Activated CD4-positive, alpha-beta T cell treated with anti-CD3 and anti-CD28 coated beads for 4 hours (primary cell): ENCODE measurements around the gene PTGES.

Source experiments
- DNase-seq, 2 donors: peaks; one replicate each; pipeline ENCODE4 v3.0.0-alpha.2; 2020

PTGES gene

GRCh38 chr9:129740666-129741464 lies 12.0 kb downstream of the PTGES start:
- no peak for DNase-seq

GRCh38 chr9:129740174-129740573 lies 12.7 kb downstream of the PTGES start:
- DNase-seq = no peak

DNA sequence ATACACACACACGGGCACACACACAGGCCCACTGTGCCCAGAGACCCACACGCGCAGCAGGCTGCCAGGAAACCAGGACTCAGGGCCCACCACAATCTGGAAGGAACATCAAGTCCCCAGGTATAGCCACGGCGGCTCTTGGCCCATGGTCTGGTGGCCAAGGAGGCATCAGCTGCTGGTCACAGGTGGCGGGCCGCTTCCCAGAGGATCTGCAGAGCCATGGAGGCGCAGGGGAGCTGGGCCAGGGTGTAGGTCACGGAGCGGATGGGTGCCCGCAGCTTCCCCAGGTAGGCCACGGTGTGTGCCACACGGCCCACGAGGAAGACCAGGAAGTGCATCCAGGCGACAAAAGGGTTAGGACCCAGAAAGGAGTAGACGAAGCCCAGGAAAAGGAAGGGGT lies 13.4 kb downstream of the PTGES start:
- DNase-seq = no peak

GRCh38 chr9:129737479-129738274 lies 15.2 kb downstream of the PTGES start:
- DNase-seq = peak; percentile 84 to 90

- no peak for DNase-seq
Observed at GRCh38 chr9:129736334-129736733, 16.5 kb downstream of the PTGES start.

GRCh38 chr9:129735546-129735945 lies 17.3 kb downstream of the PTGES start:
- no peak for DNase-seq

GRCh38 chr9:129733632-129733953 lies 19.2 kb downstream of the PTGES start:
- DNase-seq = no peak

DNA sequence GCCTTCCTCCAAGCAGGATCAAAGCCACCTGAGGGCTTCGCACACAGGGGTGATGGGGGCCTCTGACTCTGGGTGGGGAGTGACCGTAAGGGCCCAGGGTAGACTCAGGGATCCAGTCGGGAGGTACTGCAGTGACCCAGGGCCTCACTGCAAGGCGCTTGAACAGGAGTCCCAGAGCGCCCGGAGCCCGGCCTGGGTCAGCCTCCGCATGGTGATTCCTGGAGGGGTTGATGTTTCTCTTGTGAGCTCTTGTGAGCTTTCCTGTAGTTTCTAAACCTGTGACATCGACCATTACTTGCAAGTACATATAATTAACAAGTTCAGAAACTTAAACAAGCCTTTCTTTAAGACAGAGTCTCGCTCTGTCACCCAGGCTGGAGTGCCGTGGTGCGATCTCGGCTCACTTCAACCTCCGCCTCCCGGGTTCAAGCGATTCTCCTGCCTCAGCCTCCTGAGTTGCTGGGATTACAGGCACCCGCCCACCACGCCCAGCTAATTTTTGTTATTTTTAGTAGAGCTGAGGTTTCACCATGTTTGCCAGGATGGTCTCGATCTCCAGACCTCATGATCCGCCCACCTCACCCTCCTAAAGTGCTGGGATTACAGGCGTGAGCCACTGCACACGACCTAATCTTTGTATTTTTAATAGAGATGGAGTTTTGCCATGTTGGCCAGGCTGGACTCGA lies 19.8 kb downstream of the PTGES start:
- no peak for DNase-seq

DNA sequence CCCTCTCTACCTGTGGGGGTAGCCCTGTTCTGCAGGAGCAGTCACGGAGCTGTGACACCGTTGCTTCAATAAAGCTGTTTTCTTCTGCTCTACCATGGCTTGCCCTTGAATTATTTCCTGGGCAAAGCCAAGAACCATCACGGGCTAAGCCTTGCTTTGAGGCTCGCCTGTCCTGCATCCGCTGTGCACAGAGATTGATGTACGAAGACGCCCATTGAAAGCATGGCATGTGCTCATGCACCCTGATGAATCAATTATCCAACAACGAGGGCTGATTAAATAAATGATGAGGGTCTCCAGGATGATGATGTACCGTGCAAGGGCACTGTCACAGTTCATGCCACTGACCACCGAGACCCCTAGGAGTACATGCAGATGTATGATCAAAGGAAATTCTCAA lies 20.7 kb downstream of the PTGES start:
- DNase-seq = no peak

DNA sequence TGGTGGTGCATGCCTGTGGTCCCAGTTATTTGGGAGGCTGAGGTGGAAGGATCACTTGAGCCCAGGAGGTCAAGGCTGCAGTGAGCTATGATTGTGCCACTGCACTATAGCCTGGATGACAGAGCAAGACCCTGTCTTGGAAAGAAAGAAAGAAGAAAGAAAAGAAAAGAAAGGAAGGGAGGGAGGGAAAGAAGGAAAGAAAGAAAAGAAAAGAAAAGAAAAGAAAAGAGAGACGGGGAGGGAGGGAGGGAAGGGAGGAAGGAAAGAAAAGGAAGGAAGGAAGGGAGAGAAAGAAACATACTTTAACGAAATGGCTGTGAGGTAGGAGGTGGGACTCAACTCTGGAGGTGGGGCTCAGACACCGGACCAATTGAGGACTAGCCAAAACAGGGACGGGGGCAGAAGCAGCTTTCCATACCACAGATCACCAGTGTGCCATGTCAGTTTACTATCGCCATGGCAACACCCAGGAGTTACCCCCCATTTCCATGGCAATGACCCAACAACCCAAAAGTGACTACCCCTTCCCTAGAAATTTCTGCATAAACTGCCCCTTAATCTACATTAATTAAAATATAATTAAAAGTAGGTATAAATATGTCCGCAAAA lies 21.3 kb downstream of the PTGES start:
- DNase-seq = no peak

DNA sequence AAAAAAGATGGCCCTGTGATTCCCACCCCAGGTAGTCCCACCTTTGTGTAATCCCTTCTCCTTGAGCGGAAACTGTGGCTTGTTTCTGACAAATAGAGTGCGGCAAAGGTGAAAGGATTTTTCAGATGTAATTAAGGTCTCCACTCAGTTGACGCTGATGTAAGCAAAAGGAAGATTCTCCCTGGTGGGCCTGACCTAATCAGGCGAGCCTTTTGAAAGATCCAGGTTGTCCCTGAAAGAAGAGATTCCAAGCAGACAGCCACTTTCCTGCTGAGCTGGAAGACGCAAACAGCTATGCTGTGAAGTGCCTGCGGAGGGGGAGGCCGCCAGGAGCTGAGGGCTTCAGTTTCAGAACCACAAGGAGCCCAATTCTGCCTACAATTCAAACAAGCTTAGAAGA lies 24.1 kb downstream of the PTGES start:
- no peak for DNase-seq

- peak; percentile 38 to 49 for DNase-seq
Observed at GRCh38 chr9:129726322-129727160, 26.3 kb downstream of the PTGES start.

DNA sequence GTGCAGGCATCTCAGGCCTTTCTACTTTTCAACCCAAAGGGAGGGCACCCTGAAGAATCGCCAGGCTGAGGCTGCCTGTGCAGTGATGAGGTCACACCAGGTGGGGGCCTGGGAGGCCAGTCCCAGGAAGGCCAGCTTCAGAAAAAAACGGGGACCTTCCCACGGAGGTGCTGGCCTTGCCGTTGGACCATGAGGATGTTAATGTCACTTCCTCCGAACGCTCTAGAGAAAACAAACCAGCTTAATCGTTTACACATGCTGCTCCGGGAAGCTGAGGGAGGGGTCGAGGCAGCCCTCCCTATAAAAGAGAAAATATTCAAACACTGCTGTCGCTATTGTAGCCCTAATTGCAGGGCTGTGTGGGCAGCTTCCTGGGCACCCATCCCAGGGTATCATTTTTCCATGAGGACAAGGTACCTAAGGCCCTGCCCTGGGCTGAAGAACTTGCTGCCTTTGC lies 27.0 kb downstream of the PTGES start:
- no peak for DNase-seq

DNA sequence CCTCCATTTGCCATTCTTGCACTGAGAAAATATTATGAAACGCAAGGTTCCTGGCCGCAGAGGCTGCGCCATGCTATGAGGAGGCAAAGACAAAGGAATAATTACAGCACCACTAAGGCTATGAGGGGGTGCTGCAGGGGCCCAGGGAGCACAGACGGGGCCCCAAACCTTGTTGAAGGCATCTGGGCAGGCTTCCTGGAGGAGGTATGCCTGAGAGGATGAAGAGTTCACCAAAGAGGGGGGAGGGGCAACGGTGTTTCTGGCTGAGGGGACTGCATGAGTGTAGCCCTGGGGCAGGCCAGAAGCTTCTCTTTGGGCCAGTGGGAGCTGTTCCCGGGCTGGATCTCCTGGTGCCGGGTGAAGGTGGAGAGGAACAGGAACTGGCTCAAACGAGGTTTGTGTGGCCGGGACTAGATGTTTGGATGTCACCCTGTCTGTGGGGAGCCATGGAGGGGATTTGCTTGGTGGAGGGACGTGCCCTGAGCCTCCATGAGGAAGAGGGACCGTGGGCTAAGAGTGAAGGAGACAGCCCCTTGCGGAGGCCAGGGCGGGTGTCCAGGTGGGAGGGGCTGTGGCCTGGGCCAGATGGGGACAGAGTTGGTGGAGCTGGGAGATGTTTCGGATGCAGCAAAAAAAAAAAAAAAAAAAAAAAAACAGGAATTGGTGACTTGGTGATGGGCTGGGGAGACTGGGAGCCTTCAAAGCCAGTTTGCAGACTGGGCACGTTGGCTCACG lies 28.2 kb downstream of the PTGES start:
- no peak for DNase-seq

- DNase-seq = no peak
Observed at GRCh38 chr9:129722913-129723312, 29.9 kb downstream of the PTGES start.

DNA sequence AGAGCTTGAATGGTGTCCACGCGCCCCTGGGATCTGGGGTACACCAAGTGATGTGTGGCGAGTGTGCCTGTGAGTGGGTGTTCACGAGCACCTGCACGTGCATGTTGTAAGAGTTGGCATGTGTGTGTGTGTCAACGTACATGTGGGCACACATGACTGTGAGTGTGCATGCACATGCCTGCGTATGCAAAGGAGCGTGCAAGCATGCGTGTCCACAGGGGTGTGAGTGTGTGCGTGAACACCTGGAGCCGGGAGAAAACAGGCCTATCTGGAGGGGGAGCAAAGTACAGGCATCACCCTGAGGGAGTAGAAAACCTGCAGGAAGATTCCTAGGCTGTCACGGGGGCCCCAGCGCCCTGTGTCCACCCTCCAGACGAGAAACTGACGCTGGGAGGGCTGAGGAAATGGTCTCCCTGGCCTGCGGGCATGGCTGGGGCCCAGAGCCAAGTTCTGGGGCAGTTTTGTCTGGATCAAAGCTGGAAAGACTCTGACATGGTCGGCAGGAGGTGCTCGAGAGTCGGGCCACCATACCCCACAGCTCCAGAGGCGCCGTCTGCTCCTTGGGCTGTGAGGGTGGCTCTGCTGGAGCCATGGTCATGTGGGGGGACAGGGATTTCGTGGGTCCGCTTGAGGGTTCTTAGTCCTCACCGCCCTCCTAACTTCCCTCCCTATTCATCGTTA lies 31.8 kb downstream of the PTGES start:
- DNase-seq = no peak

DNA sequence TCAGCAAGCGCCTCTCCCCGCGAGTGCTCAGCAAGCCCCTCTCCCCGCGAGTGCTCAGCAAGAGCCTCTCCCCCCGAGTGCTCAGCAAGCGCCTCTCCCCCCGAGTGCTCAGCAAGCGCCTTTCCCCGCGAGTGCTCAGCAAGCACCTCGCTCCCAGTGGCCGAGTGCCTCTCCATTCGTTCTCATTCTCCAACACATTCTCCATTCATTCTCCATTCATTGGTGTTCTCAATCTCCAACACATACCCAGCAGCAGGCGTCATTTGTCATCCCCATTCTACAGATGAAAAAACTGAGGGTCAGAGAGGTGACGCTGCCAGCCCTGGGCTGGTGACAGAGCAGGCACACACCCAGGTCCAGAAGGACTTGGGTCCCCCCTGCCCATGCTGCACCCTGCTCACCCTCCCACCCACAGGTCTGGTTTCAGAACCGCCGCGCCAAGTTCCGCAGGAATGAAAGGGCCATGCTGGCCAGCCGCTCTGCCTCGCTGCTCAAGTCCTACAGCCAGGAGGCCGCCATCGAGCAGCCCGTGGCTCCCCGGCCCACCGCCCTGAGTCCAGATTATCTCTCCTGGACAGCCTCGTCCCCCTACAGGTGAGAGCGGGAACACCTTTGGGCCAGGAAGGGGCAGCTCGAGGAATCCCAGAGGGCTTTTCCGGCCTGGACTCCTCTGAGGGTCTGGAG lies 32.5 kb downstream of the PTGES start:
- no peak for DNase-seq

GRCh38 chr9:129719135-129719534 lies 33.7 kb downstream of the PTGES start:
- no peak for DNase-seq

DNA sequence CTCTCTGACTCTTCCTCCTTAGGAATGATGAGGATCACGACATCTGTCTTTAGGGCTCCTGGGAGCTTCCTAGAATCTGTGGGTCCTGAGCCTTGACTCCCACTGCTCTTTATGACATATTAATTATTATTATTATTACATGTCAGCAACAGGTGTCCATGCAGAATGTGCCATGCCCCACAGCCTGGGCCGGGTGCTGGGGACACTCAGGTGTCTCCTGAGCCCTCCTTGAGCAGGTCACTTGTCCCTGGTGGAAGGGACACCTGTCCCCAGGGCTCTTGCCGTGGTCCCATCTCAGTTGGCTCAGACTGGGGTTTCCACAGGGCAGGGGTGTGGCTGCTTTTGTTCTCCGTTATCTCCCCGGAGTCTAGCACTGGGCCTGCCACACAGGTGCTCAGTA lies 34.2 kb downstream of the PTGES start:
- no peak for DNase-seq

DNA sequence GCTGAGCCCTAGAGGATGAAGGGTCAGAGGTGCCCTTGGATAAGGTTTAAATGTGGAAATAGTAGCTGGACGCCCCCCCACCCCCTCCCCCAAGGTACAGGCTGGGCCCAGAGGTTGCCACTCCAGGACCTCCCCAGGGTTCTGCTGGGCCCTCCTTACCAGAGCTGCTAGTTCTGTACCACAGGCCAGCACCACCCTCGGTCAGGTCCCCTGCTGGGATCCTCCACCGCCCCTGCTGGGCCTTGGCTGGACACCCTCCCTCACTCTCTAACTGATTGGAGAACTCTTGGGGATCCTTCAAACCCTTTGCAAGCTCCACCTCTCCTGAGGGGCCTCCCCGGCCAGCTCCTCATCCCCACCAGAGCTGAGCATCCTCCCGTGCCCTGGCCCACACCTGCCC lies 34.9 kb downstream of the PTGES start:
- no peak for DNase-seq
